Skeletal muscle tissue (tissue), 4 donors: Measurements from ENCODE around the gene NEDD8. TPM values are rescaled to one million over a fixed set of nuclear protein-coding genes. Genes with fewer than 3 reads are reported as not detected.
"Not testable (repeated sequence)": the region's sequence is repeated elsewhere in the genome, so short reads cannot be mapped to it uniquely, and the experiment has no call there.

Experiments
- H3K27ac ChIP-seq: one replicate; pipeline ENCODE4 v1.7.0; 2013; ENCODE audit warnings: mild to moderate bottlenecking, low read depth, low read length, inconsistent platforms
- H3K27me3 ChIP-seq, 3 donors: one replicate each; pipeline ENCODE4 v1.7.0; 2013; ENCODE audit warnings: low read length in 3 of 3; ENCODE audit not compliant: control insufficient read depth in 3 of 3, insufficient read depth in 3 of 3
- H3K36me3 ChIP-seq, 3 donors: one replicate each; pipeline ENCODE4 v1.7.0; 2013; ENCODE audit warnings: low read length in 3 of 3; ENCODE audit not compliant: control insufficient read depth in 3 of 3, insufficient read depth in 3 of 3
- H3K4me1 ChIP-seq, 3 donors: one replicate each; pipeline ENCODE4 v1.7.0; 2013; ENCODE audit warnings: low read length in 3 of 3, mild to moderate bottlenecking in 3 of 3; ENCODE audit not compliant: control insufficient read depth in 3 of 3, insufficient read depth in 3 of 3
- H3K4me3 ChIP-seq, 3 donors: one replicate each; pipeline ENCODE4 v1.7.0; 2013; ENCODE audit warnings: low read length in 3 of 3
- H3K9ac ChIP-seq, 3 donors: one replicate each; pipeline ENCODE4 v1.7.0; 2013; ENCODE audit warnings: low read length in 3 of 3, mild to moderate bottlenecking in 3 of 3, moderate library complexity in 2 of 3, low read depth in 1 of 3
- H3K9me3 ChIP-seq, 3 donors: one replicate each; pipeline ENCODE4 v1.7.0; 2013; ENCODE audit warnings: low read length in 3 of 3; ENCODE audit not compliant: control insufficient read depth in 3 of 3
- total RNA-seq: library from RNA; depleted of rRNA; stranded (reverse); fragments of >200 nt; gene quantifications from one replicate; pipeline ENCODE4 v1.2.3, GENCODE V29; 2014
- donor health status: Osteomylitis.

The NEDD8 gene
- total RNA-seq, 1 donor from 2014 or later: 81.9 TPM

DNA sequence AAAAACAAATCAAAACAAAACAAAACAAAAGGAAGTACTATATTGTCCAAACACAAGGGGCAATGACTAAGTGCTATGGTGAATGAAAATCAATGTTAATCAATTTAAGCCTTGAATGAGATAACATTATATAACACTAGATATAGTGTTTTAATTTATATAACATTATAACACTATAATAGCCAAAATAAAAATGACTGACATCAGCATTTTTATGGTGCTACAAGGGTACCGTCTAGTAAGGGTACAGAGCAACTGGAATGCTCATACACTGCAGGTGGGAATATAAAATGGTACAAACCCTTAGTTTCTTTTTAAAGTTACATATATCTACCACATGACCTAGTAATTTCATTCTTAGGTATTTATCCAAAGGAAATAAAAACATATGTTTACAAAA, 5.7 kb downstream of the NEDD8 start:
- H3K9ac ChIP-seq: no peak overlapping the region
- H3K9me3 ChIP-seq: no peaks in the 10 kb centered on the region
- H3K27ac ChIP-seq: no peak overlapping the region
- no peaks in the 10 kb centered on the region for H3K27me3 ChIP-seq
- H3K36me3 ChIP-seq: no peaks in the 10 kb centered on the region
- peaks cover 7 to 9% (median 7%) of the 10 kb centered on the region in 3 donors for H3K4me1 ChIP-seq
- H3K4me3 ChIP-seq: no peak overlapping the region

DNA sequence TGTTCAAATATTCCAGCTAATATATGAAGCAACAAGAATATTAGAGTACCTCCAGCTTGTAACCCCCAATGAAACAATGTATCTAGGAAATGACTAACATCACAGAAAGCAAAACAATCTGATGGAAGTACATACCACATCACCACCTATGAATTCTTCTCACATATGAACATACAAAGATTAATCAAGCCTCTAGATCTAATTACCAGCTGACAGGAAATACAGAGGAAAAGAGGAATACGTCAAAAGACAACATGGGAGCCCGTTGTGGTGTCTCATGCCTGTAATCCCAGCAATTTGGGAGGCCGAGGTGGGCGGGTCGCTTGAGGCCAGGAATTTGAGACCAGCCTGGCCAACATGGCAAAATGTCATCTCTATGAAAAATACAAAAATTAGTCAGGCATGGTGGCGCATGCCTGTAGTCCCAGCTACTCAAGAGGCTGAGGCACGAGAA, 7.5 kb downstream of the NEDD8 start:
- no peaks in the 10 kb centered on the region for H3K9me3 ChIP-seq
- H3K9ac ChIP-seq: no peak overlapping the region
- no peaks in the 10 kb centered on the region for H3K36me3 ChIP-seq
- no peak overlapping the region for H3K4me3 ChIP-seq
- H3K27me3 ChIP-seq: no peaks in the 10 kb centered on the region
- H3K27ac ChIP-seq: peak overlapping the region; percentile 12
- no peaks in the 10 kb centered on the region for H3K4me1 ChIP-seq

DNA sequence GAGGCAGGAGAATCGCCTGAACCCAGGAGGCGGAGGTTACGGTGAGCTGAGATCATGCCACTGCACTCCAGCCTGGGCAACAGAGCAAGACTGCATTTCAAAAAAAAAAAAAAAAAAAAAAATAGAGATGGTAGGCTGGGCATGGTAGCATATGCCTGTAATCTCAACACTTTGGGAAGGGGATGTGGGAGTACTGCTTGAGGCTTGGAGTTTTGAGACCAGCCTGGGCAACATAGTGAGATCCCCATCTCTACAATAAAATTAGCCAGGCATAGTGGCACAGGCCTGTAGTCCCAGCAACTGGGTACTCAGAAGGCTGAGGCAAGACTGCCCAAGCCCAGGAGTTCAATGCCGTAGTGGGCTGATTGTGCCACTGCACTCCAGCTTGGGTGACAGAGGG, 9.2 kb downstream of the NEDD8 start:
- not testable (repeated sequence) for H3K9ac ChIP-seq, H3K27me3 ChIP-seq, H3K4me3 ChIP-seq, H3K27ac ChIP-seq, H3K4me1 ChIP-seq, H3K36me3 ChIP-seq, H3K9me3 ChIP-seq

DNA sequence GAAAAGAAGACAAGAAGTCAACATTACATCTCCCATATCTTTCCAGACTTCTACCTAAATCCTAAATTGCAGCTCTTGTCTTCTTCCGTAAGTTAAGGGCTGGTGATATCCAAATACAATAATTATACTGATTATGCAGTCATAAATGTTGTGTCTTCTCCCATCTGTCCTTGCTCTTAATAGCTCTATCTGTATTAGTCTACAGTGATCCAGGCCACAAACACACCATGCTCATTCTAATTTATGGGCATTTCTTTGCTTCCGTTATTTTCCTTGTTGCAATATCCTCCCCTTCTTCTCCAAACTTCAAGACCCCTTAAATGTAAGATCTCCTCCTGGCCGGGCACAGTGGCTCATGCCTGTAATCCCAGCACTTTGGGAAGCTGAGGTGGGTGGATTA, 12.6 kb downstream of the NEDD8 start:
- Histone ChIP-seq H3K9me3 (no peaks in the 10 kb centered on the region), H3K27me3 (no peaks in the 10 kb centered on the region), H3K27ac (no peak overlapping the region), H3K4me3 (no peak overlapping the region), H3K4me1 (peaks cover 6 to 17% (median 11%) of the 10 kb centered on the region in 3 donors), H3K9ac (no peak overlapping the region), H3K36me3 (peaks cover 0 to 8% (median 8%) of the 10 kb centered on the region in 3 donors)

DNA sequence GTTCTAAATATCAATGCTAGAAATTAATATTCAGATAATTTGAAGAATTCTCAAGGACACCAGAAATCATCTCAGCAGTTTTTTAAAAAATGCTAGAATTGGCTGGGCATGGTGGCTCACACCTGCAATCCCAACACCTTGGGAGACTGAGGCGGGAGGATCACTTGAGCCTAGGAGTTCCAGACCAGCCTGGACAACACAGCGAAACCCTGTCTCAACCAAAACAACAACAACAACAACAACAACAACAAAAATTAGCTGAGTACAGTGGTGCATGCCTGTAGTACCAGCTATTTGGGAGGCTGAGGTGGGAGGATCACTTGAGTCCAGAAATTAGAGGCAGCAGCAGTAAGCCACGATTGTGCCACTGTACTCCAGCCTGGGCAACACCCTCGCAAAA, 13.1 kb downstream of the NEDD8 start:
- Histone ChIP-seq H3K9me3 (no peaks in the 10 kb centered on the region), H3K4me3 (no peak overlapping the region), H3K27me3 (no peaks in the 10 kb centered on the region), H3K36me3 (peaks cover 0 to 12% (median 8%) of the 10 kb centered on the region in 3 donors), H3K9ac (no peak overlapping the region), H3K27ac (no peak overlapping the region), H3K4me1 (peaks cover 8 to 21% (median 14%) of the 10 kb centered on the region in 3 donors)

DNA sequence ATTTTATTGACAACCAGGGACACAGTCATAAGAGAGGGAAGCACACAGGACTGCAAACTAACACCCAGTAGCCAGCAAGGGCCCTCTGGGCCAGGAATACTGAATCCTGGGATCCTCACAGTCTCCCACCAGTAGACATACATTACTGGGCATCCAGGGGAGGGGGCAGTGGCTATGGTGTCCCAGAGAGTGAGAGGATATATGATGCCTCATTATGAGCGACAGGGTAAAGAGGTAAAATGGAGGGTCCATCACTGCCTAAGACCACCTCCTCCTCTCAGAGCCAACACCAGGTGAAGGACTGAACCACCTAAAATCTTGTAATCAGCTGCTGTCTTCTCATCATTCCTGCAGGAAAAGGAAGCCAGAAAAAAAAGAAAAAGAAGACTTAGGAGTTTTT, 15.3 kb downstream of the NEDD8 start:
- Histone ChIP-seq H3K4me1 (peaks cover 14 to 31% (median 19%) of the 10 kb centered on the region in 3 donors), H3K36me3 (peaks cover 0 to 12% (median 8%) of the 10 kb centered on the region in 3 donors)
- not testable (repeated sequence) for H3K9ac ChIP-seq, H3K27ac ChIP-seq, H3K9me3 ChIP-seq, H3K27me3 ChIP-seq, H3K4me3 ChIP-seq

DNA sequence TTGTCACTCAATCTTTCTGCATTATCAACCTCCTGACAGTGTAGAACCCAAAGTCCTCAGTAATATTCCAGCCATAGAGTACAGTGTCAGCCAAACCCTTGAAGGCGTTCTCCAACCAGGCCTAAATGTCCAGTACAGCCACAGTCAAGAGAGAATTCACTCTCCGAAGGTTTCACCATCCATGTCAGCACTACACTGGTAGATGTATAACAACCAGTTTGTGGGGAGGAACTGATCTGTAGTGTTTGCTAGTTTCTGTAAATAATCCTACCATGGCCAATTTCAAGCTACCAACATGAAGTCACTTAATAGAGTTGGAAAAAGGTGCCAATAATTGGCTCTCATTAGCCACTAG, 15.8 kb downstream of the NEDD8 start:
- Histone ChIP-seq H3K36me3 (peaks cover 4 to 18% (median 10%) of the 10 kb centered on the region in 3 donors), H3K27me3 (no peaks in the 10 kb centered on the region), H3K27ac (peak overlapping the region; percentile 85), H3K4me3 (peak overlapping the region; percentile 97 to 100 (median 98)), H3K9ac (peak overlapping the region in 1 of 3 donors; percentile 95), H3K4me1 (peaks cover 14 to 31% (median 19%) of the 10 kb centered on the region in 3 donors), H3K9me3 (no peaks in the 10 kb centered on the region)

DNA sequence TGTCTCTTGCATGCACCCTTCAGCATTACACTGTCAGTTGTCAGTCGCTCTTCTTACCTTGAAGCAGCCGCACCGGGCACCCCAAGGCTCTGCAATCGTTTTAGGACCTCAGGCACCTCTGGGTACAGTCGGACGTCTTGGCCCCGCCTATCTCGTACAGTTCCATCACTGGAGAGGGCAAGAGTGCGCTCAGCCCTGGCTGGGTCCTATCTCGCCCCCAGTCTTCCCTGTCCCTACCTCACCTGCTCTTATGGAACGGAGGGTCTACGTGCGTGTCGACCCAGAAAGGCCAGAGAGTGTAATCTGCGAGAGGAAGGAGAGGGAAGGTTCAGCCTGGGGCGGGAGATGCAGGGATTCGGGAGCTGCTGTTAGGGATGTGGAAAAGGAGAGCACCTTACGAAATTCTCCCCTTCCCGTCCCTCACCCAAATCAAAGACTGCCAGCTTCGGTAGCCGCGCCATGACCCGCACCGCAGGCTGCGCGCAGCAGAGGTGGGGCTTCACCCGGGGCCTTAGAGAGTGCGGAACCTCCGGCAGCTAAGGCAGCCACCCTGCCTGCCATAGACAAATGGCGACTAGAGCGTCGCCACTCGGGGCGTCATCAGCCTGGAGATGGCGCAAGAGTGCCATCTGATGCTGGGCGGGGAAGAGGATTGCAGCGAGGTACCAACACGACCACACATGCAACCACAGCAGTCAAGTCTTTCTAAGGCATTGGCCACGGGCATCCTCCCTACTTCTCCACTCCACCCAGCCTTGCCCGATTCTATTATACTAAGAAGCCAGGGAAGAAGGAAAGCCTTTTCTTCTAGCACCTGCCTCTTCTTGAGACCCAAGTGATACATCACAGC, 16.4 kb downstream of the NEDD8 start, which contains the start of gene MDP1:
Gene MDP1, minus strand, starts transcription at position 572 of the 850 bp plus-strand sequence. Its CDS starts 111 bp downstream, at position 461.
- Histone ChIP-seq H3K27me3 (no peaks in the 10 kb centered on the region), H3K9ac (peak within 1 kb of the TSS; percentile 93 to 95 (median 94)), H3K9me3 (no peaks in the 10 kb centered on the region), H3K27ac (peak within 1 kb of the TSS; percentile 85), H3K4me3 (peak within 1 kb of the TSS; percentile 97 to 100 (median 98)), H3K4me1 (peaks cover 14 to 31% (median 19%) of the 10 kb centered on the region in 3 donors), H3K36me3 (peaks cover 7 to 20% (median 13%) of the 10 kb centered on the region in 3 donors)

DNA sequence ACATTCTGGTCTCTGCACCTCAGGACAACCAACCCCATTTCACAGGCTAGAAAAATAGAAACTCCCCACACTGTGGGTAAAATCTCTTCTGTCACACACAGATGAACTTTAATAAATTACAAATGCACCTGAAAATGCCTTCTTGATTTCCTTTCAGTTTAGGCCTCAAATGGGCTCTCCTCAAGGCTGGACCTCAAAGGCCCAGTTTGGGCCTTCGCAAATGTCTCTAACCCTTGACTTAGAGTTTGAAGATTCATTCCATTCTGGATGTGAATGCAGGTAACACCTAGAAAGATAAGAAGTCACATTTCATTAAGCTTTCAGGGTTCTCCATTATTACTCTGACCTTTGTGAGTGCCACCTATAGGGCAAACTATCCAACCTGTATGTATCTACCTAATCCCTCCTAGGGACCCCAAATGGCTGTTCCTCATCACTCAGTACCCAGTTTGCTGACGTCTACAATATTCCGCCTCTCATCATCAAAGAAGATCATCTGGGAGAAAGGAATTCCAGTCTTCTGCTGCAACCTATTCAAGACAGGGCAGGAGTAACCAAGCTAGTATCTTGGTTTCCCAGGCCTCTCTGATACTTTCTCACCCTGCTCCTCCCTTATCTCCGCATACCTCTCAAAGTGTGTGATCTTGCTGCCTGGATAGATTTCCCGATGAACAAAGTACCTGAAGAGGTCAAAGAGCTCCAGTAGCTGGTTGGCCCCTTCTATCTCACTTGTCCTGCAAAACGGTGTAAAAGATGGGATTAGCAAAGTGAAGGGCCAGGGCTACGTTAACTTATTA, 18.1 kb downstream of the NEDD8 start:
- H3K9ac ChIP-seq: peak overlapping the region; percentile 81 to 89 (median 81)
- no peaks in the 10 kb centered on the region for H3K9me3 ChIP-seq
- peaks cover 21 to 32% (median 29%) of the 10 kb centered on the region in 3 donors for H3K36me3 ChIP-seq
- H3K27me3 ChIP-seq: no peaks in the 10 kb centered on the region
- peak overlapping the region; percentile 75 to 87 (median 87) for H3K4me3 ChIP-seq
- H3K27ac ChIP-seq: peak overlapping the region; percentile 90
- H3K4me1 ChIP-seq: peaks cover 14 to 31% (median 19%) of the 10 kb centered on the region in 3 donors
